GM12874 (cell line): ENCODE measurements around the gene GM2A.

ENCODE experiments used
- CTCF ChIP-seq: IDR thresholded peaks from 2 replicates; pipeline ENCODE4 v1.5.1; 2011; ENCODE audit warnings: low read depth, mild to moderate bottlenecking, control low read depth, low read length, moderate library complexity; ENCODE audit not compliant: insufficient read depth

The GM2A gene

GRCh38 chr5:151222790-151223446 lies 30.1 kb upstream of the GM2A start:
- TF ChIP-seq CTCF, result no peak

GRCh38 chr5:151223447-151224264 lies 29.3 kb upstream of the GM2A start, which contains the start of gene CCDC69:
Gene CCDC69 (minus strand): TSS chr5:151224092. CDS start chr5:151223970, 122 bp downstream.
- no peak for TF ChIP-seq CTCF

- no peak for TF ChIP-seq CTCF
These were observed 28.6 kb upstream of the GM2A start for GRCh38 chr5:151224372-151224771.

- TF ChIP-seq CTCF, result no peak
These were observed 27.9 kb upstream of the GM2A start for GRCh38 chr5:151225071-151225470.

- TF ChIP-seq CTCF, result no peak
These were observed 27.5 kb upstream of the GM2A start for GRCh38 chr5:151225475-151225874.

- TF ChIP-seq CTCF, result no peak
These were observed 25.0 kb upstream of the GM2A start for GRCh38 chr5:151227918-151228447.

GRCh38 chr5:151228986-151229385 lies 24.0 kb upstream of the GM2A start:
- no peak for TF ChIP-seq CTCF
